Lower leg skin (tissue), 3 donors: Measurements from ENCODE around the gene DTX4.

Experiments
- POLR2A ChIP-seq, 2 donors: fragments of 450-650 bp; IDR thresholded peaks; one replicate each; pipeline ENCODE4 v1.6.1; 2016 to 2017; ENCODE audit warnings: antibody characterized with exemption in 2 of 2, mild to moderate bottlenecking in 1 of 2, moderate library complexity in 1 of 2
- TF ChIP-seq, protein P1 (sequence below), 3 donors: fragments of 450-650 bp; IDR thresholded peaks; one replicate each; pipeline ENCODE4 v1.5.1; 2016; ENCODE audit warnings: antibody characterized with exemption in 3 of 3, mild to moderate bottlenecking in 3 of 3, moderate library complexity in 2 of 3

DNA sequence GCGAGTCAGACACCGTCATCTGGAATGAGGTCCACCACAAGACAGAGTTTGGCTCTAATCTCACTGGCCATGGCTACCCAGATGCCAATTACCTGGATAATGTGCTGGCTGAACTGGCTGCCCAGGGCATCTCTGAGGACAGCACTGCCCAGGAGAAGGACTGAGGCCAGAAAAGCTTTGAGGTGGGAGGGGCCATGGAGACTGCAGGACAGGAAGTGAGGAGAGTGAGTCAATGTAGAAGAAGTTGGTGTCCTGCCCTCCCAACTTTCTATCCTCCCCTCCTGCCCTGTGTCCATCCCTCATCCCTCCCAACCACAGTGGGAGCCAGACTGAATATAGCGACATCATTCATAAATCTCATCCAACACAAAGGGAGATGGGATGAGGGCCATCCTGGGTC, 32.8 kb downstream of the DTX4 start:
- TF ChIP-seq, protein P1, sequence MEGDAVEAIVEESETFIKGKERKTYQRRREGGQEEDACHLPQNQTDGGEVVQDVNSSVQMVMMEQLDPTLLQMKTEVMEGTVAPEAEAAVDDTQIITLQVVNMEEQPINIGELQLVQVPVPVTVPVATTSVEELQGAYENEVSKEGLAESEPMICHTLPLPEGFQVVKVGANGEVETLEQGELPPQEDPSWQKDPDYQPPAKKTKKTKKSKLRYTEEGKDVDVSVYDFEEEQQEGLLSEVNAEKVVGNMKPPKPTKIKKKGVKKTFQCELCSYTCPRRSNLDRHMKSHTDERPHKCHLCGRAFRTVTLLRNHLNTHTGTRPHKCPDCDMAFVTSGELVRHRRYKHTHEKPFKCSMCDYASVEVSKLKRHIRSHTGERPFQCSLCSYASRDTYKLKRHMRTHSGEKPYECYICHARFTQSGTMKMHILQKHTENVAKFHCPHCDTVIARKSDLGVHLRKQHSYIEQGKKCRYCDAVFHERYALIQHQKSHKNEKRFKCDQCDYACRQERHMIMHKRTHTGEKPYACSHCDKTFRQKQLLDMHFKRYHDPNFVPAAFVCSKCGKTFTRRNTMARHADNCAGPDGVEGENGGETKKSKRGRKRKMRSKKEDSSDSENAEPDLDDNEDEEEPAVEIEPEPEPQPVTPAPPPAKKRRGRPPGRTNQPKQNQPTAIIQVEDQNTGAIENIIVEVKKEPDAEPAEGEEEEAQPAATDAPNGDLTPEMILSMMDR (IDR thresholded peaks at IDR 0.05), result no peak
- TF ChIP-seq POLR2A (IDR thresholded peaks at IDR 0.05), result no peak
